AG04449 (cell line): ENCODE data around the gene DUSP15.
"Not testable (repeated sequence)": the region's sequence is repeated elsewhere in the genome, so short reads cannot be mapped to it uniquely, and the experiment has no call there.

Experiments
- CTCF ChIA-PET: fragments of 350-600 bp; formaldehyde crosslinking; extraction: SDS; loops from one replicate; lab custom pipeline; 2021; ENCODE audit warnings: antibody characterized with exemption; lab: Yijun Ruan, JAX
- POLR2A ChIA-PET: fragments of 400-600, 350-600 bp; formaldehyde crosslinking; extraction: SDS; loops from one replicate; lab custom pipeline; 2020; ENCODE audit warnings: antibody characterized with exemption, inconsistent platforms; lab: Yijun Ruan, JAX
- DNase-seq: peaks from one replicate; pipeline ENCODE4 v3.0.0-alpha.2; 2010; ENCODE audit warnings: low read depth, low spot score
- H3K4me3 ChIP-seq: 2 replicates; pipeline ENCODE4 v1.5.1; 2011; ENCODE audit warnings: low read depth, mild to moderate bottlenecking, control low read depth, low read length
- TF ChIP-seq, protein P1 (sequence below): IDR thresholded peaks from one replicate; pipeline ENCODE4 v1.5.1; 2011; ENCODE audit warnings: mild to moderate bottlenecking, moderate library complexity, low read length, control low read depth, inconsistent platforms; ENCODE audit not compliant: insufficient read depth; ENCODE audit errors: missing control alignments

DUSP15 gene

DNA sequence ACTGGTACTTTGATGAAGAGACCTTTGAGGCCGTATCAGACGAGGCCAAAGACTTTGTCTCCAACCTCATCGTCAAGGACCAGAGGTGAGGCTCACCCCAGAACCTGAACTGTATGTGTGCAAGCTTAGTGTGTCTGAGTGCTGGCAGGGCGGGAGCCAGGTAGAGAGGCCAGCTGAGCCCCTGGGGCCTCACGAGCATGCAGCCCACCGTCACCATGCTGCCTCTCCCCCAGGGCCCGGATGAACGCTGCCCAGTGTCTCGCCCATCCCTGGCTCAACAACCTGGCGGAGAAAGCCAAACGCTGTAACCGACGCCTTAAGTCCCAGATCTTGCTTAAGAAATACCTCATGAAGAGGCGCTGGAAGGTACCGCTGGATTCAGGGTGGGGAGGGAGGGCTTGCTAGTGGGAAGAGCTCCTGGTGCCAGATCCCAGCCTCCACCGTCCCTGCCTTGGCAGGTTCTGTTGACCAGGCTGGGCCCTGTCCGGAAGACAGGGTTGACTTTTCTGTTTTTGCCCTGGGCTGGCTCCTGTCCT is 38.5 kb downstream of the DUSP15 start:
- TF ChIP-seq, protein P1, sequence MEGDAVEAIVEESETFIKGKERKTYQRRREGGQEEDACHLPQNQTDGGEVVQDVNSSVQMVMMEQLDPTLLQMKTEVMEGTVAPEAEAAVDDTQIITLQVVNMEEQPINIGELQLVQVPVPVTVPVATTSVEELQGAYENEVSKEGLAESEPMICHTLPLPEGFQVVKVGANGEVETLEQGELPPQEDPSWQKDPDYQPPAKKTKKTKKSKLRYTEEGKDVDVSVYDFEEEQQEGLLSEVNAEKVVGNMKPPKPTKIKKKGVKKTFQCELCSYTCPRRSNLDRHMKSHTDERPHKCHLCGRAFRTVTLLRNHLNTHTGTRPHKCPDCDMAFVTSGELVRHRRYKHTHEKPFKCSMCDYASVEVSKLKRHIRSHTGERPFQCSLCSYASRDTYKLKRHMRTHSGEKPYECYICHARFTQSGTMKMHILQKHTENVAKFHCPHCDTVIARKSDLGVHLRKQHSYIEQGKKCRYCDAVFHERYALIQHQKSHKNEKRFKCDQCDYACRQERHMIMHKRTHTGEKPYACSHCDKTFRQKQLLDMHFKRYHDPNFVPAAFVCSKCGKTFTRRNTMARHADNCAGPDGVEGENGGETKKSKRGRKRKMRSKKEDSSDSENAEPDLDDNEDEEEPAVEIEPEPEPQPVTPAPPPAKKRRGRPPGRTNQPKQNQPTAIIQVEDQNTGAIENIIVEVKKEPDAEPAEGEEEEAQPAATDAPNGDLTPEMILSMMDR, result no peak
- CTCF ChIA-PET, result interaction anchor here (0.8 to 17.4 kb wide), 5 partner anchors 12 to 201 kb away, joined by 3 to 242 read pairs (median 3); partner anchors contain the start of genes FOXS1 and MYLK2
- POLR2A ChIA-PET, result no interaction called here
- no peak overlapping the region for H3K4me3 ChIP-seq
- DNase-seq, result no peak

DNA sequence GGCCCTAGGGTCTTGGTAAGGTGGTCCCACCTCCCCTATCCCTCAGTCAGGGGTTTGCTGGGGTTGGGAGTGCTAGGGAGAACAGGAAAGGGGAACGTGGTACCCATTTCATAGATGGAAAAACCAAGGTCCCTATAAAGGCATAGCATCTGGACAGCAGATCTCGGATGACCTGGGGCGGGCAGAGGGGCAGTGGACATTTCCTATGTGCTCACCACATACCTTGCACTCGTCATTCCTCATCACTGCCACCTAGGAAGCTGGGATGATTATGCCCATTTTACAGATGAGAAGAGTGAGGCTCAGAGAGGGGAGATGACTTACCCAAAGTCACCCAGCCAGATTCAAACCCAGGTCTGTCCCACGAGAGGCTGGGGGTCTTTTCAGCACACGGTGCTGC is 39.1 kb downstream of the DUSP15 start:
- no peak for DNase-seq
- POLR2A ChIA-PET, result no interaction called here
- no peak overlapping the region for H3K4me3 ChIP-seq
- TF ChIP-seq, protein P1, result no peak
- CTCF ChIA-PET, result interaction anchor here (0.8 to 17.4 kb wide), 5 partner anchors 12 to 260 kb away, joined by 3 to 242 read pairs (median 9); partner anchors contain the start of genes FOXS1 and MYLK2

DNA sequence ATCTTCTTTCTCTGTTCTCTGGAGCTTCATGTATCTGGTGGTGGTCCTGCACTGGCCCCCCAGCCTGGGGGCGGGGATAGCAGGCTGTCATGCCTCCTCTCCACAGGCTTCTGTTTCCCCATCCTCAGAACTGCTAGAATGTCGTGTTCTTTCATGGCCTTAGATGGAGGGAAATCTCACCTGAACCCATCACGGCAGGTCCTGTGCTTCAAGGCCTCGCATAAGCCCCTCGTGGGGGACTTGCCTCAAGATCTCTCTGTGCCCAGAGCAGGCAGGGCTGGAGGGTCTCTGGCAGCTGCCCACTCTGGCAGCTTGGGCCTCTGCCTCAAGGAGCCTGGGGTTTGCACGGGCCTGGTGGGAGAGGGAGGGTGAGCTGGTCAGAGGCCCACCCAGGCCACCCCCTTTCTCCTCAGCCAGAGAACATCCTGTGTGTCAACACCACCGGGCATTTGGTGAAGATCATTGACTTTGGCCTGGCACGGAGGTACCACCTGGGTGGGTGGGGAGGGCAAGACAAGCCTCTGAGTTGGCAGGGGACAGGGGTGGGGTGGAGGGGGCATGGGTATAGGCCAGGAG is 39.8 kb downstream of the DUSP15 start:
- TF ChIP-seq, protein P1, result no peak
- H3K4me3 ChIP-seq, result no peak overlapping the region
- POLR2A ChIA-PET, result no interaction called here
- no peak for DNase-seq
- CTCF ChIA-PET, result interaction anchor here (1.1 to 17.4 kb wide), 7 partner anchors 11 to 261 kb away, joined by 3 to 242 read pairs (median 5); partner anchors contain the start of gene MYLK2

DNA sequence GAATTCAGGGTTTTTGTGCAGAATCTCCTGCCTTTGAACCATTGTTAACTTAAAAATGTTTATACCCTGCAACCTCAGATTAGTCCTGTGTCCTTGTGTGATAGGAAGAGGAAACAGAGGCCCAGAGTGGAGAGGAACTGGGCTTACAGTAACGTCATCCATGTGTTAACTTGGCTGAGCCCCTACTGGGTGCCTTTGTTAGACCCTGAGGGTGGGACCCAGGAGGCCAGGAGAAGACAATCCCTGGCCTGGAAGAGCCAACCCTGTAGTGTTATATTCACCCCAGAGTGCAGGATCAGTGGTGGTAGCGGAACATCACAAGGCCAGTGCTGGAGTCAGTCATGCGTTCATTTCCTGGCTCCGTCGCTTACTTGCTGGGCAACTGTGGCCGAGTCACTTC is 40.6 kb downstream of the DUSP15 start:
- CTCF ChIA-PET, result interaction anchor here (1.1 to 17.4 kb wide), 7 partner anchors 10 to 261 kb away, joined by 3 to 242 read pairs (median 5); partner anchors contain the start of gene MYLK2
- POLR2A ChIA-PET, result no interaction called here
- DNase-seq, result no peak
- TF ChIP-seq, protein P1, result no peak
- H3K4me3 ChIP-seq, result no peak overlapping the region

DNA sequence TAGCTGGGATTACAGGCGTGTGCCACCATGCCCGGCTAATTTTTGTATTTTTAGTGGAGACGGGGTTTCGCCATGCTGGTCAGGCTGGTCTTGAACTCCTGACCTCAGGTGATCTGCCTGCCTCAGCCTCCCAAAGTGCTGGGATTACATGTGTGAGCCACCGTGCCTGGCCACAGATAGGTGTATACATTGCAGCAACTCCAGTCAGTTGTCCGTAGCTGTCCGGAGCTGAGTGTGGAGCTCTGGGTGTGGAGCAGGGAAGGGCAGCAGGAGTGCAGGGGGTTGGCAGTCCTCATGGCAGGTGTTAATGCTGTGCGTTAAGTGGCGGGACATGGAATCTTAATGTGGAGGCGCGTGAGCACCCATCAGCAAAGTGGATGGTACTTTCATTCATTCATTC is 42.3 kb downstream of the DUSP15 start:
- DNase-seq, H3K4me3 ChIP-seq, POLR2A ChIA-PET: not testable (repeated sequence)
- CTCF ChIA-PET, result interaction anchor here (1.0 kb wide), 1 partner anchor 19 kb away, joined by 3 read pairs; no protein-coding TSS in a partner anchor

DNA sequence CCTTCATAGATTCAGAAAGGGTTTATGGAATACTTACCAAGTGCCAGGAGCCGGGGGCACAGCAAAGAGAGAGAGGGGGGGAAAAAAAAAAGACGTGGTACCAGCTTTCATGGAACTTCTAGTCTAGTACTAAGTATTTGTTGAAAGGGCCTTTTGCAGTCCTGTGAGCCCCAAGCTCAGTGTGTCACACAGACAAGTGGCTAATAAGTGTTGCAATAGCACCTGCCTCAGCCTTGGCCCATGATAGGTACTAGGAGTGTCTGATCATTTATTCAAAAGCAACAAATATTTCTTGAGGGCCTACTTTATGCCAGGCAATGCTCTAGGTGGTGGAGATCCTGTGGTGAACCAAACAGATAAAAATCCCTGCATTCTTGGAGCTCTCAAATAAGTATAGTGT is 43.3 kb downstream of the DUSP15 start:
- TF ChIP-seq, protein P1, result no peak
- POLR2A ChIA-PET, result no interaction called here
- DNase-seq, result no peak
- H3K4me3 ChIP-seq, result no peak overlapping the region
- CTCF ChIA-PET, result interaction anchor here (0.7 to 7.1 kb wide), 6 partner anchors 11 to 150 kb away, joined by 3 to 91 read pairs (median 3); partner anchors contain the start of gene PDRG1
